K562 (cell line): ENCODE results near the gene PIK3R2. TPM values are rescaled to one million over a fixed set of nuclear protein-coding genes. Genes with fewer than 3 reads are reported as not detected.

Source experiments
- BCL6 ChIP-seq: fragments of 250-450 bp; sonication (Bioruptor Pico); IDR thresholded peaks from 2 replicates; pipeline ENCODE4 v1.4.0; 2020
- CHAMP1 ChIP-seq: fragments of 450-650 bp; IDR thresholded peaks from 2 replicates; pipeline ENCODE4 v1.6.1; 2016; ENCODE audit warnings: mild to moderate bottlenecking
- CHD1 ChIP-seq: fragments of 200-600 bp; sonication (generic); IDR thresholded peaks from one replicate; pipeline ENCODE4 v1.6.1; 2012; ENCODE audit warnings: mild to moderate bottlenecking, moderate library complexity, low read length, inconsistent platforms
- KDM1A ChIP-seq, 2 experiments: fragments of 450-650 bp; IDR thresholded peaks; 2 replicates each; pipeline ENCODE4 v1.6.1; 2016; ENCODE audit warnings: mild to moderate bottlenecking in 2 of 2
- KDM5B ChIP-seq: fragments of 200-600 bp; sonication (generic); IDR thresholded peaks from 2 replicates; pipeline ENCODE4 v1.6.1; 2012; ENCODE audit warnings: low read depth, mild to moderate bottlenecking, moderate library complexity, low read length, control low read depth, inconsistent platforms; ENCODE audit not compliant: insufficient replicate concordance
- LCOR ChIP-seq: sonication (generic); formaldehyde crosslinking; IDR thresholded peaks from 2 replicates; pipeline ENCODE4 v1.8.0; 2022; ENCODE audit warnings: mild to moderate bottlenecking, missing genetic modification reagents
- MGA ChIP-seq: fragments of 450-650 bp; IDR thresholded peaks from 2 replicates; pipeline ENCODE4 v1.6.1; 2016; ENCODE audit warnings: mild to moderate bottlenecking, moderate library complexity
- MITF ChIP-seq: IDR thresholded peaks from 2 replicates; pipeline ENCODE4 v1.6.1; 2014; ENCODE audit warnings: antibody characterized with exemption
- TFAP4 ChIP-seq: sonication (generic); formaldehyde crosslinking; IDR thresholded peaks from 2 replicates; pipeline ENCODE4 v1.8.0; 2022; ENCODE audit warnings: missing genetic modification reagents, mild to moderate bottlenecking, moderate library complexity, borderline replicate concordance
- ZEB2 ChIP-seq: fragments of 450-650 bp; IDR thresholded peaks from 2 replicates; pipeline ENCODE4 v1.6.1; 2016
- ZNF445 ChIP-seq: fragments of 250-450 bp; sonication (Bioruptor Pico); IDR thresholded peaks from 2 replicates; pipeline ENCODE4 v1.4.0; 2020; ENCODE audit warnings: low read depth, mild to moderate bottlenecking, moderate library complexity
- polyA plus RNA-seq, 8 experiments: library from polyadenylated mRNA; depleted of rRNA in 4 of 8; stranded (reverse) in 5 of 8; unstranded in 3 of 8; fragments of >200 nt; fragmentation: Nextera tagmentation in 2 of 8; fragmentation: Illumina TruSeq in 1 of 8; extraction: Ambion mirVana in 2 of 8; extraction: Trizol in 1 of 8; gene quantifications; 2 replicates each; pipeline versions ENCODE4 v1.2.1 to v1.2.3, GENCODE V29; 2011 to 2014; ENCODE audit warnings: inconsistent platforms in 1 of 8, missing spikeins in 1 of 8
- total RNA-seq, 7 experiments: library from RNA; depleted of rRNA in 6 of 7; stranded (reverse); fragments of >200 nt in 6 of 7; fragmentation: Illumina TruSeq in 2 of 7; extraction: Trizol in 2 of 7; gene quantifications; 2 replicates each; pipeline versions ENCODE4 v1.2.1 to v1.2.3, GENCODE V29; 2011 to 2021; ENCODE audit warnings: low replicate concordance in 1 of 7

Gene PIK3R2
- total and polyA plus RNA-seq, 9 of the 15 experiments (the other 6 are each of a cell fraction or from before 2014, with no cell fraction given): 0.39 to 37.9 (median 5.3) TPM

GRCh38 chr19:18193388-18194180 lies 40.6 kb downstream of the PIK3R2 start (continued):
- no peak for TF ChIP-seq MITF
- peak; percentile 10 for TF ChIP-seq KDM5B
- no peak for TF ChIP-seq KDM1A (IDR thresholded peaks at IDR 0.05)
- no peak for TF ChIP-seq ZEB2
- no peak for TF ChIP-seq MGA
- TF ChIP-seq CHD1: peak; percentile 61
- TF ChIP-seq LCOR (CRISPR knock-in tag): 0 out of 2 replicates have a peak, but pooled peaks have one; percentile 50
- TF ChIP-seq ZNF445 (CRISPR knock-in tag): no peak
- TF ChIP-seq CHAMP1: no peak
- TF ChIP-seq BCL6 (CRISPR knock-in tag): no peak
- TF ChIP-seq TFAP4 (CRISPR knock-in tag): peak; percentile 47; the same call in 1 of the 2 replicates
